Activated CD8-positive, alpha-beta T cell treated with anti-CD3 and anti-CD28 coated beads for 36 hours (primary cell): ENCODE data around the gene CST7. TPM values are rescaled to one million over a fixed set of nuclear protein-coding genes. Genes with fewer than 3 reads are reported as not detected.
A peak's percentile ranks its signal among the peaks of the same experiment; 100 is the strongest.

Experiments used
- ATAC-seq: fragments of 200-7000 bp; cut with Tn5 transposase; one replicate; pipeline ENCODE4 v1.10.0; 2021; ENCODE audit warnings: mild to moderate bottlenecking, moderate library complexity
- CTCF ChIA-PET: fragments of 350-600 bp; sonication (Branson Sonifier 250); formaldehyde crosslinking; loops from one replicate; lab custom pipeline; 2021; ENCODE audit warnings: antibody characterized with exemption; lab: Charles Lee
- POLR2A ChIA-PET: fragments of 350-600 bp; sonication (Branson Sonifier 250); formaldehyde crosslinking; loops from one replicate; lab custom pipeline; 2021; ENCODE audit warnings: antibody characterized with exemption; lab: Charles Lee
- DNase-seq: peaks from one replicate; pipeline ENCODE4 v3.0.0-alpha.2; 2020
- H3K27ac Mint-ChIP-seq: one replicate; pipeline ENCODE4 v1.8.0; 2021; ENCODE audit warnings: mild to moderate bottlenecking, mixed read lengths
- H3K27me3 Mint-ChIP-seq: one replicate; pipeline ENCODE4 v1.8.0; 2021; ENCODE audit warnings: mixed read lengths
- H3K36me3 Mint-ChIP-seq: one replicate; pipeline ENCODE4 v1.8.0; 2021; ENCODE audit warnings: low read depth, mixed read lengths
- H3K4me1 Mint-ChIP-seq: one replicate; pipeline ENCODE4 v1.8.0; 2021; ENCODE audit warnings: low read depth, mixed read lengths
- H3K4me3 Mint-ChIP-seq: one replicate; pipeline ENCODE4 v1.8.0; 2021; ENCODE audit warnings: mild to moderate bottlenecking, moderate library complexity, mixed read lengths
- H3K9me3 Mint-ChIP-seq: one replicate; pipeline ENCODE4 v1.8.0; 2021; ENCODE audit warnings: mixed read lengths
- CTCF ChIP-seq: fragments of 200-600 bp; IDR thresholded peaks from one replicate; pipeline ENCODE4 v1.8.0; 2022; ENCODE audit warnings: antibody characterized with exemption, mild to moderate bottlenecking
- intact Hi-C: fragments of 100-400 bp; cut with micrococcal nuclease; formaldehyde crosslinking; loops from one replicate; pipeline ENCODE4 v1.10.0; 2022
- total RNA-seq, 2 experiments: library from RNA; stranded (reverse); gene quantifications; one replicate each; pipeline ENCODE4 v1.2.3, GENCODE V29; 2021

The CST7 gene
- total RNA-seq, 2 experiments from 2014 or later = 48.5 to 49.3 TPM

GRCh38 chr20:24954566-24954965, 5.5 kb downstream of the CST7 start:
- Mint-ChIP-seq H3K36me3 (peaks cover 26% of the 10 kb centered on the region), H3K9me3 (no peaks in the 10 kb centered on the region), H3K27me3 (no peaks in the 10 kb centered on the region), H3K4me1 (peaks cover 38% of the 10 kb centered on the region), H3K4me3 (peak overlapping the region; percentile 13), H3K27ac (peak overlapping the region; percentile 84)
- ChIA-PET POLR2A (interaction anchor here (0.7 to 1.4 kb wide), 5 partner anchors 10 to 38 kb away, joined by 3 to 5 read pairs (median 3); partner anchors contain the start of gene APMAP), CTCF (interaction anchor here (1.0 to 1.7 kb wide), 6 partner anchors 8 to 39 kb away, joined by 3 to 6 read pairs (median 4); no protein-coding TSS in a partner anchor)
- intact Hi-C loops = no loop called here
- no peak for DNase-seq
- no peak for TF ChIP-seq CTCF
- no peak for ATAC-seq

- H3K36me3 Mint-ChIP-seq = peaks cover 28% of the 10 kb centered on the region
- DNase-seq = peak; percentile 24
- TF ChIP-seq CTCF = no peak
- peak; percentile 62 for ATAC-seq
- no peaks in the 10 kb centered on the region for H3K27me3 Mint-ChIP-seq
- CTCF ChIA-PET = interaction anchor here (1.0 to 1.5 kb wide), 5 partner anchors 8 to 38 kb away, joined by 3 to 6 read pairs (median 4); no protein-coding TSS in a partner anchor
- H3K4me3 Mint-ChIP-seq = peak overlapping the region; percentile 13
- intact Hi-C loops = no loop called here
- POLR2A ChIA-PET = interaction anchor here (1.3 to 1.4 kb wide), 2 partner anchors 10 to 24 kb away, joined by 3 to 5 read pairs; no protein-coding TSS in a partner anchor
- peaks cover 37% of the 10 kb centered on the region for H3K4me1 Mint-ChIP-seq
- no peaks in the 10 kb centered on the region for H3K9me3 Mint-ChIP-seq
- H3K27ac Mint-ChIP-seq = peak overlapping the region; percentile 84
Measured at GRCh38 chr20:24955045-24955444, 6.0 kb downstream of the CST7 start.

GRCh38 chr20:24956001-24956841, 7.2 kb downstream of the CST7 start:
- peaks cover 42% of the 10 kb centered on the region for H3K4me1 Mint-ChIP-seq
- ChIA-PET CTCF (interaction anchor here (1.5 kb wide), 1 partner anchor 37 kb away, joined by 5 read pairs; no protein-coding TSS in a partner anchor), POLR2A (no interaction called here)
- no peaks in the 10 kb centered on the region for H3K27me3 Mint-ChIP-seq
- peaks cover 35% of the 10 kb centered on the region for H3K36me3 Mint-ChIP-seq
- no peaks in the 10 kb centered on the region for H3K9me3 Mint-ChIP-seq
- TF ChIP-seq CTCF = no peak
- intact Hi-C loops = no loop called here
- H3K27ac Mint-ChIP-seq = peak overlapping the region; percentile 63
- no peak for DNase-seq
- no peak overlapping the region for H3K4me3 Mint-ChIP-seq
- no peak for ATAC-seq

DNA sequence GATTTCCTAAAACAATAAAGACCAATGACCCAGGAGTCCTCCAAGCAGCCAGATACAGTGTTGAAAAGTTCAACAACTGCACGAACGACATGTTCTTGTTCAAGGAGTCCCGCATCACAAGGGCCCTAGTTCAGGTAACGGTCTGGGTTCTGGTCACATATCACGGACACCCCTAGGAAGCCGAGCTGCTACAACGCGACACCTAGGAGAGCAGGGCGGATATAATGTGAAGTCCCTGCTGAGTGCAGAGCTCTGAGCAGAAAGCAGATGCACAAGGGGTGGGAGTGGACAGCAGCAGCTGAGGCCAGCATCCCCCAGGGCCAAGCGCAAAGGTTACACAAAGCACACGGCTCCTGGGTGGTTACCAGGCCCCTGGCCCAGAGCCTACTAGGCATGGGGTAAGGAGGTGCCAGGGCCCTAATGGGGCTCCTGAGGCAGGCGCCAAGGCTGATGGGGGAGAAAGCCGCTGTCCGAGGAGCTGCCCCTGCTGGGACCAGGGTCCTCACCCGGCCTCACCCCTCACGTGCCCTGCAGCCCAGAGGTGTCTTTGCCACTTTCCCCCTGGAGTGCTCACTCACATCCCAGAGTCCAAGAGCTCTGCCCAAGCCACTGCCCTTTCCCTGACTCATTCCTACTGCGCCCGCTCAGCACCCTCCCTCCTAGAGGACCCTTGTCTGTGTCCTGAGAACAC, 8.4 kb downstream of the CST7 start:
- Mint-ChIP-seq H3K4me1 (peaks cover 47% of the 10 kb centered on the region), H3K9me3 (no peaks in the 10 kb centered on the region), H3K4me3 (no peak overlapping the region), H3K27ac (peak overlapping the region; percentile 46), H3K36me3 (peaks cover 46% of the 10 kb centered on the region), H3K27me3 (no peaks in the 10 kb centered on the region)
- ChIA-PET CTCF (no interaction called here), POLR2A (no interaction called here)
- no peak for TF ChIP-seq CTCF
- no peak for ATAC-seq
- intact Hi-C loops = no loop called here
- no peak for DNase-seq
